ENCODE measurements around the gene PLCB4. TPM values are rescaled to one million over a fixed set of nuclear protein-coding genes. Genes with fewer than 3 reads are reported as not detected.

The PLCB4 gene
- total RNA-seq, 1 donor from 2014 or later: 19.9 TPM

DNA sequence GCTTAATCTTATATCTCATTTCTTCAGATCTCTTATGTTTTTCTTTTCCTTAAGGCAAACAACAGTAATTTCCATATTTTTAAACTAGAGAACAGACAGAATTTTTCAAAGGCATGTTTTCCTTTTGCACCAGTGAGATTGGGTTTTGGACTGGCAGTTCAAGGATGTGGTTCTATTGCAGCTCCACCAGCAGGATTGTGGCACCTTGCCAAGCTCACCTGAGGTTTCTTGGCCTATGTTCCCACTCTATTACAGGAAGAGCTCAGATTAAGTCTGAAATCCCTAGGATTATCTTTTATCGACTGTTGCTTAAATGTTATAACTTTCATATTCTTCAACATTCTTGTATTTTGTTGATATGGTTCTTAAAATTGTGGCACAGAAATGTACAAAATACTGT lies 218.9 kb downstream of the PLCB4 start:
- TF ChIP-seq, protein P1, sequence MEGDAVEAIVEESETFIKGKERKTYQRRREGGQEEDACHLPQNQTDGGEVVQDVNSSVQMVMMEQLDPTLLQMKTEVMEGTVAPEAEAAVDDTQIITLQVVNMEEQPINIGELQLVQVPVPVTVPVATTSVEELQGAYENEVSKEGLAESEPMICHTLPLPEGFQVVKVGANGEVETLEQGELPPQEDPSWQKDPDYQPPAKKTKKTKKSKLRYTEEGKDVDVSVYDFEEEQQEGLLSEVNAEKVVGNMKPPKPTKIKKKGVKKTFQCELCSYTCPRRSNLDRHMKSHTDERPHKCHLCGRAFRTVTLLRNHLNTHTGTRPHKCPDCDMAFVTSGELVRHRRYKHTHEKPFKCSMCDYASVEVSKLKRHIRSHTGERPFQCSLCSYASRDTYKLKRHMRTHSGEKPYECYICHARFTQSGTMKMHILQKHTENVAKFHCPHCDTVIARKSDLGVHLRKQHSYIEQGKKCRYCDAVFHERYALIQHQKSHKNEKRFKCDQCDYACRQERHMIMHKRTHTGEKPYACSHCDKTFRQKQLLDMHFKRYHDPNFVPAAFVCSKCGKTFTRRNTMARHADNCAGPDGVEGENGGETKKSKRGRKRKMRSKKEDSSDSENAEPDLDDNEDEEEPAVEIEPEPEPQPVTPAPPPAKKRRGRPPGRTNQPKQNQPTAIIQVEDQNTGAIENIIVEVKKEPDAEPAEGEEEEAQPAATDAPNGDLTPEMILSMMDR (IDR thresholded peaks at IDR 0.05; ENCODE audit: insufficient read depth, low read length, poor library complexity, severe bottlenecking): no peak
- no peak for DNase-seq (ENCODE audit: low read depth)

DNA sequence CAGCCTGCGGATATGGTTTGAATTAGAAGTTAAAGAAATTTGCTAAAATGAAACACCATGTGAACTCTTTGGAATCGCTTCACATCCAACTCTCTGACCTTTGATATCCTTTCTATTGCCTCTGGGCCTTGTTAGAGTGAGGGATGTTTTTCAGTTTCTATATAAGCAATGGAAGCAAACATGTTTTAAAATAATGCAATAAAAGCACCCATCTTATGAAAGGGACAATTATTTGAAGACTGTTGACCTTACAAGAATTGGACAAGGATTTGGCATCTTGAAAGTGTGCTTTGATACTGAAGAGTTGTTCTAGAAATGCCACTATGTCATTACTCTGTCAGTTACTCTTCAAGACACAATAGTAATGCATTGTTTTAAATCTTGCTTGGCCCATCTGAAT lies 221.4 kb downstream of the PLCB4 start:
- H3K27me3 ChIP-seq (ENCODE audit: control insufficient read depth, insufficient read depth, low read length): no peaks in the 10 kb centered on the region

More for the DNA sequence above, 218.9 kb downstream of the PLCB4 start:
- H3K4me3 ChIP-seq (ENCODE audit: low read depth, low read length): no peak overlapping the region
- H3K27me3 ChIP-seq (ENCODE audit: control insufficient read depth, insufficient read depth, low read length): no peaks in the 10 kb centered on the region
- H3K36me3 ChIP-seq (ENCODE audit: control insufficient read depth, insufficient read depth, low read length): no peaks in the 10 kb centered on the region

DNA sequence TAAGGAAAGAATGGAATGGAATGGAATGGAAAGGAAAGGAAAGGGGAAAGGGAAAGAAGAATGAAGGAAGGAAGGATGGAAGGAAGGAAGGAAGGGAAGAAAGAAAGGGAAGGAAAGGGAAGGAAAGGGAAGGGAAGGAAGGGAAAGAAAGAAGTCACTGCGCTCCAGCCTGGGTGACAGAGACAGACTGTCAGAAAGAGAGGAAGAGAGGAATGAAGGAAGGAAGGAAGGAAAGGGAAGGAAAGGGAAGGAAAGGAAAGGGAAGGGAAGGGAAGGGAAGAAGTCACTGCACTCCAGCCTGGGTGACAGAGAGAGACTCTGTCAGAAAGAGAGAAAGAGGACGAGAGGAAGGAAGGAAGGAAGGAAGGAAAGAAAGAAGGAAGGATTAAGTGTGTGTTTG lies 224.3 kb downstream of the PLCB4 start:
- Histone ChIP-seq H3K4me3 (ENCODE audit: low read depth, low read length) (no peak overlapping the region), H3K36me3 (ENCODE audit: control insufficient read depth, insufficient read depth, low read length) (no peaks in the 10 kb centered on the region), H3K27me3 (ENCODE audit: control insufficient read depth, insufficient read depth, low read length) (no peaks in the 10 kb centered on the region)
- TF ChIP-seq, protein P1 (IDR thresholded peaks at IDR 0.05; ENCODE audit: insufficient read depth, low read length, poor library complexity, severe bottlenecking): no peak
- no peak for DNase-seq (ENCODE audit: low read depth)

More for the DNA sequence above, 221.4 kb downstream of the PLCB4 start:
- Histone ChIP-seq H3K36me3 (ENCODE audit: control insufficient read depth, insufficient read depth, low read length) (no peaks in the 10 kb centered on the region), H3K4me3 (ENCODE audit: low read depth, low read length) (no peak overlapping the region)
- TF ChIP-seq, protein P1 (IDR thresholded peaks at IDR 0.05; ENCODE audit: insufficient read depth, low read length, poor library complexity, severe bottlenecking): no peak
- DNase-seq (ENCODE audit: low read depth): no peak

DNA sequence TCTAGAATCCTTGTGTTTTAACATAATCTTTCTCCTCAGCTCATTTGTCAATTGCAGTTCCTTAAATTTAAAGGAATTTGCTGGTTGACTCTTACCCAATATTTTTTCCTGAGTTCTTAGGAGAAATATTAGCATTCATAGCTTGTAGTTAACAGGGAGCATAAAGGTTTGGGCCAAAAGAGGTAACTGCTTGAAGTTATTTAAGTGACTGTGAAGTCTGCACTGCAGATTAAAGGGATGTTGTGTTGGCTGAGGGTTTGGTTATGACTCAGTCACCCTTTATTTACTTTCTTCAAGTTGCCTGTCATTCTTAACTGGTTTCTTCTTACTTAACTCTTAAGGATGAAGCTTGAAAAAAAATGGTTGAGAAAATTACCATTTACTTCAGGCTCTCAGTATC lies 225.2 kb downstream of the PLCB4 start:
- H3K27me3 ChIP-seq (ENCODE audit: control insufficient read depth, insufficient read depth, low read length): no peaks in the 10 kb centered on the region
- no peak for DNase-seq (ENCODE audit: low read depth)
- H3K4me3 ChIP-seq (ENCODE audit: low read depth, low read length): no peak overlapping the region
- TF ChIP-seq, protein P1 (IDR thresholded peaks at IDR 0.05; ENCODE audit: insufficient read depth, low read length, poor library complexity, severe bottlenecking): no peak
- H3K36me3 ChIP-seq (ENCODE audit: control insufficient read depth, insufficient read depth, low read length): no peaks in the 10 kb centered on the region

DNA sequence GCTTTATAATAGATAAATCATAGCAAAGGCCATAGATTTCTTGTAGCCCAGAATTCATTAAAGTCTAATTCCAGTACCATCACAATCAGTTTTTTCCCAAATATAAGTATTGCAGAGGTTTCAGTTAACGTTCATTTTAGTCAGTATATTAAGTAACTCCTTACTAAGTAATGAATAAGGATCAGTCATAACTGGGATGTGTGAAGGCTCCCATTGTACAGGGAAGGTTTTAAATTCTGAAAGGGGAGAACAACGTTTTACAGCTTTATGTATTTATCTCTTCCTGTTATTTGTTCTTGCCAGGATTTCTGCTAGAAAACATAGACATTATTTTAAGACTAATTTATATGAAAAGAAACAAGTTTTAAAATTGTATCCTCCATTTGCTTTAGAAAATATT lies 230.0 kb downstream of the PLCB4 start:
- no peak overlapping the region for H3K4me3 ChIP-seq (ENCODE audit: low read depth, low read length)
- H3K27me3 ChIP-seq (ENCODE audit: control insufficient read depth, insufficient read depth, low read length): no peaks in the 10 kb centered on the region
- TF ChIP-seq, protein P1 (IDR thresholded peaks at IDR 0.05; ENCODE audit: insufficient read depth, low read length, poor library complexity, severe bottlenecking): no peak
- no peak for DNase-seq (ENCODE audit: low read depth)
- H3K36me3 ChIP-seq (ENCODE audit: control insufficient read depth, insufficient read depth, low read length): no peaks in the 10 kb centered on the region

DNA sequence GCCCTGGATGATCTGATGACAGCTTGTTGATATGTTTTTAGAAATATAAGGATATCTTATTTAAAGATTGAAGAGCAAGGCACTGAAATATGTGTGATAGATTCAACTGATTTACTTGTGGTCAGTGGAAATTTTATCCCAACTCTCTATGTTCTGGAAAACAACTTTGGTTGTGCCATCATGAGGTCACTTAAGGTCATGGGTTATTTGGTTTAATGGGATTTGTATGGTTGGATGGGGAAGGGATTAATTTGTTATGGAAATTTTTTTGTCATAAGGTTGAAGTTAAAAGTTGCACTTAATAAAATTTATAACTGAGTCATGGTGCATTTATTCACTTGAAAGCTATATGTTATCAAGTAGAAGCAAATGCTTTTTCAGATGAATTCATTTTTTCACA lies 231.2 kb downstream of the PLCB4 start:
- no peak for DNase-seq (ENCODE audit: low read depth)
- H3K36me3 ChIP-seq (ENCODE audit: control insufficient read depth, insufficient read depth, low read length): no peaks in the 10 kb centered on the region
- TF ChIP-seq, protein P1 (IDR thresholded peaks at IDR 0.05; ENCODE audit: insufficient read depth, low read length, poor library complexity, severe bottlenecking): no peak
- H3K27me3 ChIP-seq (ENCODE audit: control insufficient read depth, insufficient read depth, low read length): no peaks in the 10 kb centered on the region
- H3K4me3 ChIP-seq (ENCODE audit: low read depth, low read length): no peak overlapping the region

All from kidney epithelial cell (primary cell).